GM19035 (cell line): ENCODE data around the gene NDUFS3.

Experiments used
- ATAC-seq: cut with Tn5 transposase; IDR thresholded peaks from one replicate; pipeline ENCODE4 v1.9.1; 2021; ENCODE audit not compliant: unreplicated experiment

Gene NDUFS3

DNA sequence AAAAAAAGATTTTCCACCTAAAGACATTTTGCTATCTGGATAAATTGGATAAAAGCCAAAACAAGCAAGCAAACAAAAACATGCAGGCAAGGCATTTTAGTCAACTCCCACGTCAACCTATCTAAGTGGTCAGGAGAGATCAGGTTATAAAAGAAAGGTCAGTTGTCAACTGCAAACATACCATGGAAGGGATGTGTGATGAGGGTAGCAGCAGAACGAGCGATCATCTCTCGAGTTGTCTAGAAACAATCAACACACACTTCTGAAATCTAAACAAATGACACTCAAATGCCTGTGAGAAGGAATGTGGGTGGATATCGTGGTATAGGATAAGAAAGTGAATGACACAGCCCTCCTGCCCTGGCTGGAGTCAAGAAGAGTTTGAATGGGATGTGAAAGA is 52.6 kb downstream of the NDUFS3 start:
- ATAC-seq, result no peak
